ENCODE results near the gene FIBCD1.

FIBCD1 gene

GRCh38 chr9:130854835-130855234, 84.2 kb downstream of the FIBCD1 start:
- DNase-seq = no peak

DNA sequence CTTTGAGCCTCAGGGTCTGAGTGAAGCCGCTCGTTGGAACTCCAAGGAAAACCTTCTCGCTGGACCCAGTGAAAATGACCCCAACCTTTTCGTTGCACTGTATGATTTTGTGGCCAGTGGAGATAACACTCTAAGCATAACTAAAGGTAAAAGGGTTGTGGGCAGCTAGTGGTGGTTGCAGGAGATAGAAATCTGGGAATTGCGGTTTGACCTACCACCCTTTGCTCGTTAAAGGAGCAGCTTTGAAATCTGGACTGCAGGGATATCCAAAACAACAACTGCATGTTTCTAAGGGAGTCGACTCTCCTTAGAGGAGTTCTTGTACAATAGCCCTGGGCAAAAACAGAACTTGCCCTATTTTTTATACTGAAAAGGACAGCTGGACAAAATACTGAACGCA, 85.0 kb downstream of the FIBCD1 start:
- DNase-seq = no peak

DNA sequence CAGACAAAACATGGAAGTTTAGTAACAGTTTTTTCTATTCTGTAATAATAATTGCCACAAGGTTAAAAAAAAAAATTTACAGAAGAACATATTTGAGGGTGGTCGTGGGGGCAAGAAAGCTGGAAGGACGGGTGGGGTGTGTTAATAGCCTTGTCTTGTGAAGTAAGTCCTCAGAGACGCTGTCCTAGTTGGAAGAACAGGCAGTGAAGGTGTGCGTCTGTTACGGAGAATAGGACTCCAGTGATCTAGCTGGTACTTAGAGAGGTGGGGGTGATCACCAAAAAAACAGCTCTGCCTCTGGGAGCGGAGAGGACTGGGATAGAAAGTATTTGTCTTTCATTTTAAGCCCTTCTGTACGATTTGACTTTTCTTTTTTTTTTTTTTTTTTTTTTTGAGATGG, 86.2 kb downstream of the FIBCD1 start:
- DNase-seq = no peak
